OCI-LY7 (cell line): Measurements from ENCODE around the gene IER3. TPM values are rescaled to one million over a fixed set of nuclear protein-coding genes. Genes with fewer than 3 reads are reported as not detected.

Experiments
- BruUV-seq: library from RNA; stranded (reverse); fragments of 400-500 nt; replicated peaks from 2 replicates; lab custom pipeline; 2021; lab: Mats Ljungman, UMichigan
- CTCF ChIA-PET: fragments of 300-600 bp; sonication (Branson Sonifier 250); formaldehyde crosslinking; loops from one replicate; lab custom pipeline; 2022; ENCODE audit warnings: antibody characterized with exemption; ENCODE audit not compliant: unreplicated experiment; lab: Charles Lee
- POLR2A ChIA-PET: fragments of 300-600 bp; sonication (Branson Sonifier 250); formaldehyde crosslinking; loops from one replicate; lab custom pipeline; 2022; ENCODE audit warnings: antibody characterized with exemption; lab: Charles Lee
- DNase-seq: peaks from one replicate; pipeline ENCODE4 v3.0.0-alpha.2; 2015; ENCODE audit warnings: low spot score
- H2AFZ ChIP-seq: fragments of 200-600 bp; sonication (generic), shearing (Covaris generic); 2 replicates; pipeline ENCODE4 v1.6.1; 2014; ENCODE audit warnings: mild to moderate bottlenecking, antibody characterized with exemption, low read length, moderate library complexity
- H3K27ac ChIP-seq: fragments of 200-600 bp; sonication (generic); 2 replicates; pipeline ENCODE4 v1.5.1; 2014; ENCODE audit warnings: mixed run types, low read depth, mild to moderate bottlenecking, moderate library complexity, low read length, inconsistent platforms; ENCODE audit not compliant: poor library complexity, severe bottlenecking
- H3K36me3 ChIP-seq: fragments of 200-600 bp; sonication (generic); 2 replicates; pipeline ENCODE4 v1.6.1; 2014; ENCODE audit warnings: mild to moderate bottlenecking, antibody characterized with exemption, low read length, moderate library complexity, mixed read lengths; ENCODE audit not compliant: insufficient read depth
- H3K4me1 ChIP-seq: fragments of 200-600 bp; sonication (generic); 2 replicates; pipeline ENCODE4 v1.5.1; 2014; ENCODE audit warnings: mild to moderate bottlenecking, low read length; ENCODE audit not compliant: insufficient read depth, poor library complexity, severe bottlenecking
- H3K4me2 ChIP-seq: fragments of 200-600 bp; sonication (generic); 2 replicates; pipeline ENCODE4 v1.6.1; 2014; ENCODE audit warnings: mild to moderate bottlenecking, low read length
- H3K4me3 ChIP-seq: fragments of 200-600 bp; sonication (generic); 2 replicates; pipeline ENCODE4 v1.5.1; 2014; ENCODE audit warnings: mild to moderate bottlenecking, low read depth, low read length; ENCODE audit not compliant: poor library complexity, severe bottlenecking
- H3K79me2 ChIP-seq: fragments of 200-600 bp; sonication (generic); 2 replicates; pipeline ENCODE4 v1.6.1; 2016; ENCODE audit warnings: low read depth, mild to moderate bottlenecking, low read length, moderate library complexity, mixed read lengths; ENCODE audit not compliant: insufficient read depth
- H3K9me2 ChIP-seq: fragments of 200-600 bp; sonication (generic); 2 replicates; pipeline ENCODE4 v1.6.1; 2016; ENCODE audit warnings: mild to moderate bottlenecking, low read length, mixed read lengths; ENCODE audit not compliant: insufficient read depth
- H3K9me3 ChIP-seq: fragments of 200-600 bp; sonication (generic); 2 replicates; pipeline ENCODE4 v1.6.1; 2014; ENCODE audit warnings: mild to moderate bottlenecking, mixed run types, low read length, mixed read lengths
- H4K20me1 ChIP-seq: fragments of 200-600 bp; sonication (generic); 2 replicates; pipeline ENCODE4 v1.6.1; 2014; ENCODE audit warnings: mild to moderate bottlenecking, antibody characterized with exemption, low read length, moderate library complexity, mixed read lengths; ENCODE audit not compliant: insufficient read depth
- EZH2phosphoT487 ChIP-seq: fragments of 200-600 bp; sonication (generic); IDR thresholded peaks from 2 replicates; pipeline ENCODE4 v1.6.1; 2018; ENCODE audit warnings: low read depth, borderline replicate concordance, mild to moderate bottlenecking, mixed run types, antibody characterized with exemption, low read length, moderate library complexity, mixed read lengths
- intact Hi-C: fragments of 100-400 bp; cut with micrococcal nuclease; formaldehyde crosslinking; loops from one replicate; pipeline ENCODE4 v1.10.0; 2022; ENCODE audit not compliant: unreplicated experiment
- total RNA-seq, 2 experiments: library from RNA; depleted of rRNA in 1 of 2; stranded (reverse); fragments of >200 nt in 1 of 2; shearing (Covaris generic) in 1 of 2; gene quantifications; 2 replicates each; pipeline ENCODE4 v1.2.3, GENCODE V29; 2014 to 2022
- TF ChIP-seq, protein P1 (sequence below): fragments of 200-600 bp; sonication (generic); conservative IDR thresholded peaks from 2 replicates; pipeline ENCODE4 v1.5.1; 2014; ENCODE audit warnings: mild to moderate bottlenecking, antibody characterized with exemption, low read length, moderate library complexity, mixed read lengths

The IER3 gene
- total RNA-seq, 2 experiments from 2014 or later = 1.3 to 2.8 TPM

DNA sequence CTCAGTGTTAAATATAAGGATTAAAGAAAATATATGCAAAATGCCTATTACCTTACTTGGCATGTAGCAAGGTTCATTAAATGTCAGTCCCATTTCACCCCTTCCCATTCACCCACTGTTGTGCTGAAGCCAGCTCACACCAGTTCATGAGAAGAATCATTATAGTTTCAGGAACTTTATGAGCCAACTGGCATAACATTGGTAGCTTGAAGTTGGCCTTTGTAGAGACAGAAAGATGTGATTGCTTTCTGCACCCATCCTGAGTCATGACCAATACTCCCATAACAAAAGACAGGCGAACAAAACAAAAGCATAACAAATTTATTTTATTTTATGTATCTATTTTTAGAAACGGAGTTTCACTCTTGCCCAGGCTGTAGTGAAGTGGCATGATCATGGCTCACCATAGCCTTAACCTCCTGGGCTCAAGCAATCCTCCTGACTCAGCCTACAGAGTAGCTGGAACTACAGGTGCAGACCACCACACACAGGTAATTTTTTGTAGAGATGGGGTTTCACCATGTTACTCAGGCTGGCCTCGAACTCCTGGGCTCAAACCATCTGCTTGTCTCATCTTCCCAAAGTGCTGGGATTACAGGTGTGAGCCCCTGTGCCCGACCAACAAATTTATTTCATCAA, 17.6 kb upstream of the IER3 start:
- no peak overlapping the region for H3K4me2 ChIP-seq
- no peaks in the 10 kb centered on the region for H3K9me3 ChIP-seq
- CTCF ChIA-PET = no interaction called here
- no TSS peak for BruUV-seq
- H2AFZ ChIP-seq = no peak overlapping the region
- POLR2A ChIA-PET = interaction anchor here (0.7 kb wide), 1 partner anchor 147 kb away, joined by 4 read pairs; no protein-coding TSS in a partner anchor
- peaks cover 8% of the 10 kb centered on the region for H3K4me1 ChIP-seq
- H3K79me2 ChIP-seq = no peaks in the 10 kb centered on the region
- no peaks in the 10 kb centered on the region for H3K36me3 ChIP-seq
- no peaks in the 10 kb centered on the region for H3K9me2 ChIP-seq
- no peak overlapping the region for H3K27ac ChIP-seq
- H4K20me1 ChIP-seq = no peaks in the 10 kb centered on the region
- intact Hi-C loops = no loop called here
- DNase-seq = no peak
- no peak overlapping the region for H3K4me3 ChIP-seq
- no peak for TF ChIP-seq EZH2phosphoT487
- TF ChIP-seq, protein P1, sequence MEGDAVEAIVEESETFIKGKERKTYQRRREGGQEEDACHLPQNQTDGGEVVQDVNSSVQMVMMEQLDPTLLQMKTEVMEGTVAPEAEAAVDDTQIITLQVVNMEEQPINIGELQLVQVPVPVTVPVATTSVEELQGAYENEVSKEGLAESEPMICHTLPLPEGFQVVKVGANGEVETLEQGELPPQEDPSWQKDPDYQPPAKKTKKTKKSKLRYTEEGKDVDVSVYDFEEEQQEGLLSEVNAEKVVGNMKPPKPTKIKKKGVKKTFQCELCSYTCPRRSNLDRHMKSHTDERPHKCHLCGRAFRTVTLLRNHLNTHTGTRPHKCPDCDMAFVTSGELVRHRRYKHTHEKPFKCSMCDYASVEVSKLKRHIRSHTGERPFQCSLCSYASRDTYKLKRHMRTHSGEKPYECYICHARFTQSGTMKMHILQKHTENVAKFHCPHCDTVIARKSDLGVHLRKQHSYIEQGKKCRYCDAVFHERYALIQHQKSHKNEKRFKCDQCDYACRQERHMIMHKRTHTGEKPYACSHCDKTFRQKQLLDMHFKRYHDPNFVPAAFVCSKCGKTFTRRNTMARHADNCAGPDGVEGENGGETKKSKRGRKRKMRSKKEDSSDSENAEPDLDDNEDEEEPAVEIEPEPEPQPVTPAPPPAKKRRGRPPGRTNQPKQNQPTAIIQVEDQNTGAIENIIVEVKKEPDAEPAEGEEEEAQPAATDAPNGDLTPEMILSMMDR = no peak

DNA sequence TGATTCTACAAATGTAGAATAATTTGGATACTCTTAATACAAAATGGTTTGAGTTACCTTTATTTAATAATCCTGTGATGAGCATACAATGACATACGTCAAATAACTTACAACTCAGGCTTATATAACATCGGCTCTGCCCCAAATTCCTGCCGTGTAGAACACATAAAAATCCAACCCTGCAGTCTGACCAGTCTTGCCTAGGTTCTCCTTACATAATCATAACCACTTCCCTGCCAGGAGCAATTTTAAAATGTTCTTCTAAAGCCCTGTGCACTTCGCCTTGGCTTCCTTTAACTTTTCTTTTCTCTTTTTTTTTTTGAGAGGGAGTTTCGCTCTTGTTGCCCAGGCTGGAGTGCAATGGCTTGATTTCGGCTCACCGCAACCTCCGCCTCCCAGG, 16.2 kb upstream of the IER3 start:
- no peak for DNase-seq
- Histone ChIP-seq H3K9me2 (no peaks in the 10 kb centered on the region), H3K36me3 (no peaks in the 10 kb centered on the region), H3K27ac (no peak overlapping the region), H2AFZ (no peak overlapping the region), H3K4me1 (peaks cover 8% of the 10 kb centered on the region), H3K79me2 (no peaks in the 10 kb centered on the region), H3K4me3 (no peak overlapping the region), H3K4me2 (no peak overlapping the region), H3K9me3 (no peaks in the 10 kb centered on the region), H4K20me1 (no peaks in the 10 kb centered on the region)
- TF ChIP-seq EZH2phosphoT487 = no peak
- TF ChIP-seq, protein P1 = no peak
- BruUV-seq = no TSS peak
- ChIA-PET CTCF (no interaction called here), POLR2A (no interaction called here)
- intact Hi-C loops = no loop called here

GRCh38 chr6:30759575-30760239, 15.4 kb upstream of the IER3 start:
- no peaks in the 10 kb centered on the region for H3K9me2 ChIP-seq
- H3K9me3 ChIP-seq = no peaks in the 10 kb centered on the region
- H4K20me1 ChIP-seq = no peaks in the 10 kb centered on the region
- ChIA-PET CTCF (no interaction called here), POLR2A (interaction anchor here (0.8 kb wide), 1 partner anchor 142 kb away, joined by 3 read pairs; the partner anchor contains the start of gene PPP1R10)
- H3K27ac ChIP-seq = no peak overlapping the region
- H3K4me1 ChIP-seq = peaks cover 8% of the 10 kb centered on the region
- TF ChIP-seq, protein P1 = no peak
- H3K79me2 ChIP-seq = no peaks in the 10 kb centered on the region
- no peak overlapping the region for H3K4me3 ChIP-seq
- BruUV-seq = no TSS peak
- no peak overlapping the region for H2AFZ ChIP-seq
- no peak for DNase-seq
- intact Hi-C loops = loop anchor here (5.0 kb wide), 1 partner anchor 362 kb away; no protein-coding TSS in a partner anchor
- no peaks in the 10 kb centered on the region for H3K36me3 ChIP-seq
- no peak overlapping the region for H3K4me2 ChIP-seq
